ENCODE measurements around the gene TAS2R46.
"Not testable (repeated sequence)": the region's sequence is repeated elsewhere in the genome, so short reads cannot be mapped to it uniquely, and the experiment has no call there.

The TAS2R46 gene, protein sequence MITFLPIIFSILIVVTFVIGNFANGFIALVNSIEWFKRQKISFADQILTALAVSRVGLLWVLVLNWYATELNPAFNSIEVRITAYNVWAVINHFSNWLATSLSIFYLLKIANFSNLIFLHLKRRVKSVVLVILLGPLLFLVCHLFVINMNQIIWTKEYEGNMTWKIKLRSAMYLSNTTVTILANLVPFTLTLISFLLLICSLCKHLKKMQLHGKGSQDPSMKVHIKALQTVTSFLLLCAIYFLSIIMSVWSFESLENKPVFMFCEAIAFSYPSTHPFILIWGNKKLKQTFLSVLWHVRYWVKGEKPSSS

GRCh38 chr12:11062194-11062593, at the start of gene TAS2R46:
Gene TAS2R46, minus strand, starts transcription at chr12:11062294. Its CDS starts 0 bp downstream, at chr12:11062294.
- not testable (repeated sequence) for DNase-seq (ENCODE audit: low spot score)

DNA sequence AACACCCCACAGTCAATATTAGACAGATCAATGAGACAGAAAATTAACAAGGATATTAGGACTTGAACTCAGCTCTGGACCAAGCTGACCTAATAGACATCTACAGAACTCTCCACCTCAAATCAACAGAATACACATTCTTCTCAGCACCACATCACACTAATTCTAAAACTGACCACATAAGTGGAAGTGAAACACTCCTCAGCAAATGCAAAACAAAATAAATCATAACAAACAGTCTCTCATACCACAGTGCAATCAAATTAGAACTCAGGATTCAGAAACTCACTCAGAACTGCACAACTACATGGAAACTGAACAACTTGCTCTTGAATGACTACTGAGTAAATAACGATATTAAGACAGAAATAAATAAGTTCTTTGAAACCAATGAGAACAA, 49.1 kb upstream of the TAS2R46 start:
- DNase-seq (ENCODE audit: low spot score): not testable (repeated sequence)

DNA sequence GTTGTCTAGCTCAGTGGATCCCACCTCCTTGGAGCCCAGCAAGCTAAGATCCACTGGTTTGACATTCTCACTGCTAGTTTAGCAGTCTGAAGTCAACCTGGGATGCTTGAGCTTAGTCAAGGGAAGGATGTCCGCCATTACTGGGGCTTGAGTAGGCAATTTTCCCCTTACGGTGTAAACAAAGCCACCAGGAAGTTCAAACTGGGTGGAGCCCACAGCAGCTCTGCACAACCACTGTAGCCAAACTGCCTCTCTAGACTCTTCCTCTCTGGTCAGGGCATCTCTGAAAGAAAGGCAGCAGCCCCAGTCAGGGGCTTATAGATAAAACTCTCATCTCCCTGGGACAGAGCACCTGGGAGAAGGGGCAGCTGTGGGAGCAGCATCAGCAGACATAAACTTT, 46.8 kb upstream of the TAS2R46 start:
- DNase-seq (ENCODE audit: low spot score): no peak

- no peak for DNase-seq (ENCODE audit: low spot score)
Observed at GRCh38 chr12:11107719-11108118, 45.6 kb upstream of the TAS2R46 start.

- DNase-seq (ENCODE audit: low spot score): no peak
Observed at GRCh38 chr12:11106288-11106687, 44.2 kb upstream of the TAS2R46 start.

DNA sequence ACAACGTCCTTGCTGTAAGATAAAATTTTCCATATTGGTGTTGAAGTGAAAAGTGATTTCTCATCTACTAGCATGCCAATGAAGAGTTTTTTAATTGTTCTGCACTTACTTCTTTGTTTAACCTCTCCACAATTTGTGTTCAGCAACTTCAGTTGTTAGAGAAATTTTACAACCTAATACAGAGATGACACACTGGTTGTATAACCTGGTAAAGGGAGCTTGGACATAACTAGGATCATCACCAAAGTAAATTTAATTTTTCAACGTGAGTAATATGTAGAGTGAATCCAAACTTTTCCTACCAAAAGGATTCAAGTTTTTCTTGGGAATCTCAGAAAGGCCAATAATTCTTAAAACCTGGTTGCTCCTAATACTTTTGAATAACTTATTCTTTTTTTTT, 43.5 kb upstream of the TAS2R46 start:
- DNase-seq (ENCODE audit: low spot score): no peak

GRCh38 chr12:11094910-11095309, 32.8 kb upstream of the TAS2R46 start:
- DNase-seq (ENCODE audit: low spot score): not testable (repeated sequence)

DNA sequence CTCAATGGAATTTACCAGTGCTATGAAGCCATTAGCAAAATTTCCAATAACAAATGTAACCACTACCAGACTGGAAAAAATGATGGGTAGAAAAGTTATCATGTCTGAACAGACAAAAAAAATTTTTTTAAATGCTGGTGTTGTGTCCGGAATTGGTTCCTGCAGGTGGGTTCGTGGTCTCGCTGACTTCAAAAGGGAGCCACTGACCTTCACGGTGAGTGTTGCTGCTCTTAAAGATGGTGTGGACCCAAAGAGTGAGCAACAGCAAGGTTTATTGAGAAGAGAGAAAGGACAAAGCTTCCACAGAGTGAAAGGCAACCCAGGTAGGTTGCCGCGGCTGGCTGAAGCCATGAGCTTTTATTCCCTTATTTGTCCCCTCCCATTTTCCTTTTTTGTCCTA, 30.0 kb upstream of the TAS2R46 start, which contains the start of gene TAS2R43:
TSS of gene TAS2R43 (minus strand) at position 186 of the 400 bp plus-strand sequence. CDS start at position 102, 84 bp downstream.
- no peak for DNase-seq (ENCODE audit: low spot score)

DNA sequence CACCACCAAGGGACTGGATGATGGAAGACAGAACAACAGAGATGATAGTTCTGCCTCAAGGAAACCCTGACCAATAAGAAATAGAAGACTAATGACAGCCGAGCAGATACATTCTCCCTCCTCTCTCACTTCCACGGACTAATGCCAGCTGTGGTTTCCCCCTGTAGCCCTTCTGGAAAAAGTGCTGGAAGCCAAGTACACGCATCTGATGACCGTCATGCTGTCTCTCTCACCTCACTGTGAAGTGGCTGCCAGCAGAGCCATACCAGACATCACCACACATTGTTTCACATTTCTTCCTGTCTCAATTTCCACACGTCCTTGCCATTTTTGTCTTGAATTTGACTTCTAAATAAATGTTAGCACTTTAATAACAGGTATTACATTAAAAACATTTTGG, 27.2 kb upstream of the TAS2R46 start:
- DNase-seq (ENCODE audit: low spot score): no peak

GRCh38 chr12:11085419-11085818, 23.3 kb upstream of the TAS2R46 start:
- DNase-seq (ENCODE audit: low spot score): no peak

DNA sequence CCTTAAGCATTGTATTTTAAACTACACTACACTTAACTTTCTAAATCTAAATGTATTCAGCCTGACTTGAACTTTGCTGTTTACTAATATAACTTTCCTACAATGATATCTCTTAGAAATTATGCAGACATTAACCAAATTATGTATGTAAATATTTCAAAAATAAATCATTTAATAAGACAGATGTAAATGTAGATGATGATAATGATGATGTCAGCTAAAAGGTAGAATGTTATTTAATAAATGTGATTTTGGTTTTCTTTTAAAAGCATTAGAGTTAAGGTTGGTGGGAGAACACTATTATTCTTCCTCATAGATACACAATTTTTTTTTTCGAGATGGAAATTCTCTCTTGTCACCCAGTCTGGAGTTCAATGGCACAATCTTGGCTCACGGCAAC, 19.9 kb upstream of the TAS2R46 start:
- no peak for DNase-seq (ENCODE audit: low spot score)

DNA sequence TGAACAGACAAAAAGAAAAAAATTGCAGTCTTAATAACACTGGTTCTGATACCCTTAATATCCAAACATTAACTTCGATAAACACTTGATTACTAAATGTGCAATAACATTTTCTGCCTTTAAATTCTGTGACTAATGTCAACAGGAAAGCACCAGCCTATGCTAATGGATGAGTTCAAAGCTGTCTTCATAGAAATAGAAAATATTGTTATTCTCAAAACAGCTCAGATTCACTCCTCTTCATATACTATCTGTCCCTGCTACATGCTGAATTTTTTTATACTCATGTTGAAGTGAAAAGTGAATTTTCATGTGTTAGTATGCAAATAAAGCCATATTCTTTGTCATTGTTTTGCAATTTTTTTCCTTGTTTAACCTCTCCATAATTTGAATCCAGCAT, 16.2 kb upstream of the TAS2R46 start:
- DNase-seq (ENCODE audit: low spot score): no peak

DNA sequence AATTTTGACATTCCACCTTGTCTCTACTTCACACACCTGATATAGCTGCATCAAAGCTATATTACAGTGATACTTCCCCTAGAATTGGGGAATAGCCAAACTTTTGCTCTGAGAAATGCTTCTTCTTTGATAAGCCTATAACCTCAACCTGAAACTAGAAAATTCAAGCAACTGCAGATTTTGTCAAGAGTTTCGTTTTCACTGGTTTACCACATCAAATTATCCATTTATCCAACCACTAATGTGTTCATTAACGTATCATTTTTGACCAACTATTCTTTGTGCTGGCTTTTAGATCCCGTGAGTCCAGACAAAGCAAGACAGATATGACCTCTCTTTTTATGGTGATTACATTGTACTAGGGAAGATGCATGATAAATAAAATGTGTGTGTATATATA, 13.5 kb upstream of the TAS2R46 start:
- no peak for DNase-seq (ENCODE audit: low spot score)

- no peak for DNase-seq (ENCODE audit: low spot score)
Observed at GRCh38 chr12:11071414-11071813, 9.3 kb upstream of the TAS2R46 start.

- no peak for DNase-seq (ENCODE audit: low spot score)
Observed at GRCh38 chr12:11070999-11071398, 8.9 kb upstream of the TAS2R46 start.

- no peak for DNase-seq (ENCODE audit: low spot score)
Observed at GRCh38 chr12:11069854-11070365, 7.8 kb upstream of the TAS2R46 start.

DNA sequence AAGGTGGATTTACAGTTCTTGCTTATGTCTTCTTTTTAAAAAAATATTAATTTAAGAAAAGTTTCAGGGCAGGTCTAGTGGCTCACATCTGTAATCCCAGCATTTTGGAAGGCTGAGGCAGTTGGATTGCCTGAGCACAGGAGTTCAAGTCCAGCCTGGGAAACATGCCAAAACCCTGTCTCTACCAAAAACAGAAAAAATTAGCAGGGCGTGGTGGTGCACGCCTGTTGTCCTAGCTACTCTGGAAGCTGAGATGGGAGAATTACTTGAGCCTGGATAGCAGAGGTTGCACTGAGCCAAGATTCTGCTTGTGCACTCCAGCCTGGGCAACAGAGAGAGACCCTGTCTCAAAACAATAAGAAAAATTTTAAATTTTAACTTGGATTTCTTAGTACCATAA, 5.4 kb upstream of the TAS2R46 start:
- no peak for DNase-seq (ENCODE audit: low spot score)

GRCh38 chr12:11059784-11060183, 2.3 kb downstream of the TAS2R46 start:
- DNase-seq (ENCODE audit: low spot score): no peak

DNA sequence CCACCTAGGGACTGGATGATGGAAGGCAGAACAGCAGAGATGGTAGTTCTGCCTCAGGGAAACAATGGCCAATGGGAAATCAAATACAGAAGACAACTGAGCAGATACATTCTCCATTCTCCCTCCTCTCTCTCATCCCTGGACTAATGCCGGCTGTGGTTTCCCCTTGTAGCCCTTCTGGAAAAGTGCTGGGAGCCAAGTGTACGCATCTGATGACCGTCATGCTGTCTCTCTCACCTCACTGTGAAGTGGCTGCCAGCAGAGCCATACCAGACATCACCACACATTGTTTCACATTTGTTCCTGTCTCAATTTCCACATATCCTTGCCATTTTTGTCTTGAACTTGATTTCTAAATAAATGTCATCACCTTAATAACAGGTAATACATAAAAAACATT, 3.1 kb downstream of the TAS2R46 start:
- DNase-seq (ENCODE audit: low spot score): no peak

DNA sequence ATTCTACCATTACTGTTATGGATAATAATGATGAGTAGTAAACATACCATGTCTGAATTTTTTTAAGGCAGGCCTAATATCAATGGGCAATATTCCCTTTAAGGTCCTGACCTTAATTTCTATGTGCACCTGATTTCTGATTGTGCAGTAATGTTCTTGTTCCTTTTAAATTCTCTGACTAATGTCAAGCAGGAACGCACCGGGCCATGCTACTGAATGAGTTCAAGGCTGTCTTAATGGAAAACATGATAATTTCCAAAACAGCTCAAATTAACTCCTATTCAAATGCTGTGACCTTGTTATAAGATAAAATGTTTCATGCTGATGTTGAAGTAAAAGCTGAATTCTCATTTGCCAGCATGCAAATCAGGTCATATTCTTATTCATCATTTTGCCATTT, 6.8 kb downstream of the TAS2R46 start:
- DNase-seq (ENCODE audit: low spot score): no peak

DNA sequence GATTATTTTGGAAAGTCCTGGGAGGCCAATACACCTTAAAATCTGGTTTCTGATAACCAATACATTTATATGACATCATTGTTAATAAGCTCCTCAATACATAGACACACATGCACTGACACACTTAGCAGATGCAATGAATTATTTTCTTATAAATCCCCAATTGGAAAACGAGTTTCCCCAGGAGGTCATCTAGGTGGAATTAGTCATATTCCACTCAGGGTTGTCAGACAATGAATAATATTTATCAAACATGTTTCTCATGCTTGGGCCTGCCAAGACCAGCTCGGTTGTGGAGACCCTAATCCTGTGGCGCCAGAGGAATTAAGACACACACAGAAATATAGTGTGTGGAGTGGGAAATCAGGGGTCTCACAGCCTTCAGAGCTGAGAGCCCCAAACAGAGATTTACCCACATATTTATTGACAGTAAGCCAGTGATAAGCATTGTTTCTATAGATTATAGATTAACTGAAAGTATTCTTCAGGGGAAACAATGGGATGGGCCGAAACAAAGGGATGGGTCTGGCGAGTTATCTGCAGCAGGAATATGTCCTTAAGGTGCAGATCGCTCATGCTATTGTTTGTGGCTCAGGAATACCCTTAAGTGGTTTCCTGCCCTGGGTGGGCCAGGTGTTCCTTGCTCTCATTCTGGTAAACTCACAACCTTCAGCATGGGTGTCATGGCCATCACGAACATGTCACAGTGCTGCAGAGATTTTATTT, 12.1 kb downstream of the TAS2R46 start:
- not testable (repeated sequence) for DNase-seq (ENCODE audit: low spot score)

DNA sequence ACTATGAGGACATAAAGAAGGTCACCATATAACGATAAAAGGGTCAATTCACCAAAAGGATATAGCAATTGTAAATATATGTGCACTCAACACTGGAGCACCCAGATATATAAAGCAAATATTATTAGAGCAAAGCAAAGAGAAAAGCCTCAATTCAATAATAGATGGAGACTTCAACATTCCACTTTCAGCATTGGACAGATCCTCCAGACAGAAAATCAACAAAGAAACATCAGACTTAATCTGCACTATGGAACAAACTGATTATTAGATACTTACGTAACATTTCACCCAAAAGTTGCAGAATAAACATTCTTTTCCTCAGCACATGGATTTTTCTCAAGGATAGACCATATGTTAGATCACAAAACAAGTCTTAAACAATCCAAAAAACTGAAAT, 20.7 kb downstream of the TAS2R46 start:
- not testable (repeated sequence) for DNase-seq (ENCODE audit: low spot score)

- no peak for DNase-seq (ENCODE audit: low spot score)
Observed at GRCh38 chr12:11040162-11040561, 21.9 kb downstream of the TAS2R46 start.
